PC-9 (cell line): ENCODE data around the gene CTBP2. TPM values are rescaled to one million over a fixed set of nuclear protein-coding genes. Genes with fewer than 3 reads are reported as not detected.

Experiments
- BruUV-seq: library from RNA; stranded (reverse); fragments of 400-500 nt; replicated peaks from 2 replicates; lab custom pipeline; 2021; lab: Mats Ljungman, UMichigan
- CTCF ChIA-PET: fragments of 300-600 bp; sonication (Branson Sonifier 250); formaldehyde crosslinking; loops from one replicate; lab custom pipeline; 2022; ENCODE audit warnings: antibody characterized with exemption; lab: Charles Lee
- POLR2A ChIA-PET: fragments of 300-600 bp; sonication (Branson Sonifier 250); formaldehyde crosslinking; loops from one replicate; lab custom pipeline; 2022; ENCODE audit warnings: antibody characterized with exemption; ENCODE audit not compliant: unreplicated experiment; lab: Charles Lee
- DNase-seq, 2 experiments: peaks; one replicate each; pipeline versions ENCODE4 v3.0.0 to v3.0.0-alpha.2; 2015 to 2022; ENCODE audit warnings: mixed read lengths in 1 of 2
- H2AFZ ChIP-seq: fragments of 200-600 bp; sonication (generic); 2 replicates; pipeline ENCODE4 v1.8.1; 2017; ENCODE audit warnings: antibody characterized with exemption
- H3F3A ChIP-seq: fragments of 200-600 bp; sonication (generic); 2 replicates; pipeline ENCODE4 v1.8.1; 2017; ENCODE audit warnings: antibody characterized with exemption, mild to moderate bottlenecking, low read depth; ENCODE audit not compliant: insufficient read depth
- H3K27ac ChIP-seq: fragments of 200-600 bp; sonication (generic); 2 replicates; pipeline ENCODE4 v1.6.1; 2016; ENCODE audit warnings: mixed run types
- H3K27me3 ChIP-seq: fragments of 200-600 bp; sonication (generic); 2 replicates; pipeline ENCODE4 v1.6.1; 2016; ENCODE audit warnings: low read depth, mixed run types; ENCODE audit not compliant: insufficient read depth
- H3K36me3 ChIP-seq: fragments of 200-600 bp; sonication (generic); 2 replicates; pipeline ENCODE4 v1.6.1; 2016; ENCODE audit warnings: low read depth, mixed run types
- H3K4me1 ChIP-seq: fragments of 200-600 bp; sonication (generic); replicated peaks from 2 replicates; pipeline ENCODE4 v1.6.1; 2016; ENCODE audit warnings: mixed run types; ENCODE audit not compliant: insufficient read depth
- H3K4me2 ChIP-seq: fragments of 200-600 bp; sonication (generic); 2 replicates; pipeline ENCODE4 v1.6.1; 2017; ENCODE audit warnings: mixed run types
- H3K4me3 ChIP-seq: fragments of 200-600 bp; sonication (generic); 2 replicates; pipeline ENCODE4 v1.6.1; 2016; ENCODE audit warnings: mixed run types
- H3K79me2 ChIP-seq: fragments of 200-600 bp; sonication (generic); 2 replicates; pipeline ENCODE4 v1.6.1; 2017; ENCODE audit warnings: low read depth, mixed run types
- H3K9me2 ChIP-seq: fragments of 200-600 bp; sonication (generic); 2 replicates; pipeline ENCODE4 v1.8.1; 2017; ENCODE audit warnings: mild to moderate bottlenecking; ENCODE audit not compliant: insufficient read depth
- H3K9me3 ChIP-seq: fragments of 200-600 bp; sonication (generic); 2 replicates; pipeline ENCODE4 v1.8.1; 2016; ENCODE audit warnings: low read depth; ENCODE audit not compliant: insufficient read depth
- H4K20me1 ChIP-seq: fragments of 200-600 bp; sonication (generic); 2 replicates; pipeline ENCODE4 v1.8.1; 2017; ENCODE audit not compliant: insufficient read depth
- CTCF ChIP-seq: fragments of 200-600 bp; sonication (generic); conservative IDR thresholded peaks from 2 replicates; pipeline ENCODE4 v1.6.1; 2017; ENCODE audit warnings: mixed run types, antibody characterized with exemption, mild to moderate bottlenecking, moderate library complexity
- EZH2 ChIP-seq: fragments of 200-600 bp; sonication (generic); IDR thresholded peaks from 2 replicates; pipeline ENCODE4 v1.8.0; 2017; ENCODE audit warnings: antibody characterized with exemption, low read depth
- intact Hi-C: fragments of 100-400 bp; cut with micrococcal nuclease; formaldehyde crosslinking; loops from one replicate; pipeline ENCODE4 v1.10.0; 2022; ENCODE audit not compliant: unreplicated experiment
- total RNA-seq: library from RNA; stranded (reverse); gene quantifications from 2 replicates; pipeline ENCODE4 v1.2.3, GENCODE V29; 2021

Gene CTBP2
- total RNA-seq, 1 experiment from 2014 or later, result 60.5 TPM

GRCh38 chr10:125111118-125111727 lies 49.1 kb downstream of the CTBP2 start:
- ChIA-PET CTCF (no interaction called here), POLR2A (no interaction called here)
- TF ChIP-seq CTCF, result no peak
- TF ChIP-seq EZH2, result no peak
- Histone ChIP-seq H3K4me1 (no peaks in the 10 kb centered on the region), H3K9me3 (no peaks in the 10 kb centered on the region), H3F3A (no peaks in the 10 kb centered on the region), H3K9me2 (no peaks in the 10 kb centered on the region), H3K4me2 (no peak overlapping the region), H3K27ac (no peak overlapping the region), H3K27me3 (no peaks in the 10 kb centered on the region), H4K20me1 (peaks cover 33% of the 10 kb centered on the region; the same call in 1 of the 2 replicates), H3K36me3 (no peaks in the 10 kb centered on the region; the same call in 1 of the 2 replicates), H2AFZ (no peak overlapping the region), H3K79me2 (peaks cover 91% of the 10 kb centered on the region), H3K4me3 (no peak overlapping the region)
- DNase-seq, result no peak
- intact Hi-C loops, result no loop called here
- no TSS peak for BruUV-seq

GRCh38 chr10:125107965-125108580 lies 52.3 kb downstream of the CTBP2 start:
- peaks cover 91% of the 10 kb centered on the region for H3K79me2 ChIP-seq
- H4K20me1 ChIP-seq, result peaks cover 24% of the 10 kb centered on the region
- no peak for DNase-seq
- no peaks in the 10 kb centered on the region for H3F3A ChIP-seq
- no peak overlapping the region for H3K4me3 ChIP-seq
- H2AFZ ChIP-seq, result no peak overlapping the region
- intact Hi-C loops, result no loop called here
- no peak overlapping the region for H3K27ac ChIP-seq
- no peak for TF ChIP-seq EZH2
- no peak for TF ChIP-seq CTCF
- no peaks in the 10 kb centered on the region for H3K9me2 ChIP-seq
- ChIA-PET CTCF (no interaction called here), POLR2A (no interaction called here)
- no peaks in the 10 kb centered on the region for H3K27me3 ChIP-seq
- no TSS peak for BruUV-seq
- H3K4me1 ChIP-seq, result peaks cover 3% of the 10 kb centered on the region; the same call in 1 of the 2 replicates
- no peaks in the 10 kb centered on the region for H3K9me3 ChIP-seq
- H3K4me2 ChIP-seq, result no peak overlapping the region
- no peaks in the 10 kb centered on the region; the same call in 1 of the 2 replicates for H3K36me3 ChIP-seq

GRCh38 chr10:125107166-125107949 lies 53.0 kb downstream of the CTBP2 start:
- Histone ChIP-seq H3K9me2 (no peaks in the 10 kb centered on the region), H3K9me3 (no peaks in the 10 kb centered on the region), H3K4me3 (no peak overlapping the region), H4K20me1 (peaks cover 29% of the 10 kb centered on the region), H3K27me3 (no peaks in the 10 kb centered on the region), H3K79me2 (peaks cover 88% of the 10 kb centered on the region), H2AFZ (no peak overlapping the region), H3K27ac (no peak overlapping the region), H3K4me2 (no peak overlapping the region), H3F3A (no peaks in the 10 kb centered on the region; the same call in 1 of the 2 replicates), H3K4me1 (peaks cover 10% of the 10 kb centered on the region), H3K36me3 (no peaks in the 10 kb centered on the region; the same call in 1 of the 2 replicates)
- BruUV-seq, result no TSS peak
- intact Hi-C loops, result no loop called here
- ChIA-PET POLR2A (no interaction called here), CTCF (no interaction called here)
- no peak for TF ChIP-seq EZH2
- TF ChIP-seq CTCF, result no peak
- no peak for DNase-seq
